H54 (cell line): Measurements from ENCODE around the gene KBTBD3.

ENCODE experiments used
- DNase-seq: peaks from one replicate; pipeline ENCODE4 v3.0.0; 2011; ENCODE audit warnings: low spot score, mixed read lengths; ENCODE audit not compliant: insufficient read length
- FAIRE-seq: peaks from 3 replicates; lab custom pipeline; 2011; peaks lifted over from hg19 to GRCh38; lab: Jason Lieb, UNC
- POLR2A ChIP-seq: IDR thresholded peaks from 2 replicates; pipeline ENCODE4 v1.6.1; 2011; ENCODE audit warnings: low read depth, mild to moderate bottlenecking, low read length

KBTBD3 gene, protein sequence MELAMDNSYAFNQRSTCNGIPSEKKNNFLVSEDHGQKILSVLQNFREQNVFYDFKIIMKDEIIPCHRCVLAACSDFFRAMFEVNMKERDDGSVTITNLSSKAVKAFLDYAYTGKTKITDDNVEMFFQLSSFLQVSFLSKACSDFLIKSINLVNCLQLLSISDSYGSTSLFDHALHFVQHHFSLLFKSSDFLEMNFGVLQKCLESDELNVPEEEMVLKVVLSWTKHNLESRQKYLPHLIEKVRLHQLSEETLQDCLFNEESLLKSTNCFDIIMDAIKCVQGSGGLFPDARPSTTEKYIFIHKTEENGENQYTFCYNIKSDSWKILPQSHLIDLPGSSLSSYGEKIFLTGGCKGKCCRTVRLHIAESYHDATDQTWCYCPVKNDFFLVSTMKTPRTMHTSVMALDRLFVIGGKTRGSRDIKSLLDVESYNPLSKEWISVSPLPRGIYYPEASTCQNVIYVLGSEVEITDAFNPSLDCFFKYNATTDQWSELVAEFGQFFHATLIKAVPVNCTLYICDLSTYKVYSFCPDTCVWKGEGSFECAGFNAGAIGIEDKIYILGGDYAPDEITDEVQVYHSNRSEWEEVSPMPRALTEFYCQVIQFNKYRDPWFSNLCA

DNA sequence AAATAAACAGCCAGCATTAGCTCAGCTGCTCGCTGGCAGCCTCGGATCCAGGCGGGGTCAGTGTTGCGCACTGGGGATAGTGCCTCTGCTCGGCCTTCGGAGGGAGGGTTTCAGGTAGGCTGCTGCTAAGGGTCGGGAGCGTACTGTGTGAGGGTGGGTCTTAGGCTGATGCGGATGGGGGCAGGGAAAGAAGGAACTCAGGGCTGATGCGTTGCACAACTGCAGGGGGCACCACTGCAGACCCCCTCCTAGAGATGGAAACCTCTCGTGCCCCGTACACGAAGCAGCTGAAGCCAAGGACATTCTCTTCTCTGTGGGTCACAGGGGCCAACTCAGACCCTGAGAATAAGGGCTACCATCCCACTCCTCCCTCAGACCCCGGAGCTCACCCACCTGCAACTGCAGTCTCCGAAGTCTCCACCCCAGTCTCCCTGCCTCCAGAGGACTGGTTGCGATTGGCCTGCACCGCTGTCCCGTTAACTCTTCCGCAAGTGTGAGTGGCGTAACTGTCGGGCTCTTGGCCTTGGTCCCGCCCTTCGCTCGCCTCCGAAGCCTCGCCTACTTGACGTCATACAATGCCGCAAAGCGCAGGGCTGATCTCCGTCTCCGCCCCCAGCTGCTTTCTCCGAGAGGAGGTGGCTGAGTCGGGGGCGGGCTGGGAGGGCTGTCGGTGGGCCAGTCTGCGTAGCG lies at the start of gene KBTBD3:
KBTBD3 (minus strand) TSS at position 429 of the 690 bp plus-strand sequence. CDS start 18,250 bp downstream, outside the sequence.
- DNase-seq (peak; percentile 60), FAIRE-seq (peak; percentile 95)
- TF ChIP-seq POLR2A: 0 out of 2 replicates have a peak, but pooled peaks have one; percentile 18

GRCh38 chr11:106121570-106122320 lies 44.6 kb upstream of the KBTBD3 start:
- DNase-seq (no peak), FAIRE-seq (no peak)
- no peak for TF ChIP-seq POLR2A

DNA sequence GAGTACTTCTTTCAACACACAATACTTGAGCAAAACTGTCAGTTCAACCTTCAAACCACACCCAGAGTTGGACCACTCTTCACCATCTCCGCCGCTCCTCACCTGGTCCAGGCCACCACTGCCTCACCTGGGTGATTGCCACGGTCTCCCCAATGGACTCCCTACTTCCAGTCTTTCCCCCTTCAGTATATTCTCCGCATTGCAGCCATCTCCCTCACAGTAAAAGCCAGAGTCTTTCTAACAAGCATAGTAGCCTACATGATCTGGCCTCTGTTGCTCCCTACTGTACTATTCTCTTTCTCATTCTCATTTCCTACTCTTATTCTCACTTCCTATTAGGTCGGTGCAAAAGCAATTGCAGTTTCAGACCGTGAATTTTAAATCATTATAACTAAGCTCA lies 28.8 kb upstream of the KBTBD3 start:
- no peak for FAIRE-seq
- no peak for TF ChIP-seq POLR2A
- DNase-seq: no peak

GRCh38 chr11:106101819-106102218 lies 24.7 kb upstream of the KBTBD3 start:
- no peak for TF ChIP-seq POLR2A
- DNase-seq: no peak
- no peak for FAIRE-seq

DNA sequence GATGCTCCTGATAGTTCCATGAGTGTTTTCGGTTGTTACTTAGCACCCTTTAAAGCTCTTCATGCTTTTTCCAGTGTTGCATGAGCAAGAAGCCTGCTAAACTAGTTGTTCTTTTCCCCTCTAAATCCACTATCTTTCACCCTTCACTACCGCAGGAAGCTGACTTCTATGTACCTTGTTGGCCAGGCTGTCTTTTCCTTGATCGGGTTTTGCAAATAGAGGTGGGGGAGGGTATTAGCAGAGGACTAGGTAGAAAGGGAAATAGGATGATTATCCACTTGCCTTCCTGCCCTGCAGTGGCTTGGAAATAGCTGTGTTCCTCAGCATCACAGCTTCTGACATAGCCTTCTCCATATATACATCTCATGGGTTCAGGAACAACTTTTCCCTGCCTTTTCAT lies 24.2 kb upstream of the KBTBD3 start:
- FAIRE-seq (no peak), DNase-seq (no peak)
- TF ChIP-seq POLR2A: no peak

DNA sequence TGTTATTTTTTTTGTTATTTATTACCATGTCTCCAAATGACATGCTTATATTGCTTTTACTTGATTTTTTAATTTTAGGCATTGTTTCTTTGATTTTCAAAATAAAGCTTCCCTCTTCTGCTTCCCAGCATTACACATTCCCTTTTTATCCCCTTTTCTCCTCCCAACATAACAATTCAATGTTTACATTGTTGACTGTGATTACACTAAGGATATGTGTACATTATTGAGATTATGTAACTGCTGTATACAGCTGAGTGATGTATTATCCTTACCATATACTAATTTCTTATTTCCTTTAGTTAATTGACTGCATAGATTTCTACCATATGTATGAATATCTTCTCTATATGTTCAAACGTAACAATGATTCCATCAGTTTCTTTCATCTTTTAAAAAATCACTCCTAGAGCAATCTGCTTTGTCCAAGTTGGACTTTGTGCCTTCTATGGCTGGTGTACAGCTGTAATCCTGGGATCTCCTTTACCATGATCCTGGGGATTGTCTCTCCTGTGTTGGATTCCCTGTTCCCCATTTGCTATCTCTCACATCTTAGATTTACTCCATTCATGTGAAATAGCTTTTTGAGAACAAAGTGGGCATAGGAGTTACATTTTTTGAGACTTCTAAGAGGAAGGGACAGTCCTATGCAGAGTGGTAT lies 21.9 kb upstream of the KBTBD3 start:
- TF ChIP-seq POLR2A: no peak
- no peak for DNase-seq
- no peak for FAIRE-seq

DNA sequence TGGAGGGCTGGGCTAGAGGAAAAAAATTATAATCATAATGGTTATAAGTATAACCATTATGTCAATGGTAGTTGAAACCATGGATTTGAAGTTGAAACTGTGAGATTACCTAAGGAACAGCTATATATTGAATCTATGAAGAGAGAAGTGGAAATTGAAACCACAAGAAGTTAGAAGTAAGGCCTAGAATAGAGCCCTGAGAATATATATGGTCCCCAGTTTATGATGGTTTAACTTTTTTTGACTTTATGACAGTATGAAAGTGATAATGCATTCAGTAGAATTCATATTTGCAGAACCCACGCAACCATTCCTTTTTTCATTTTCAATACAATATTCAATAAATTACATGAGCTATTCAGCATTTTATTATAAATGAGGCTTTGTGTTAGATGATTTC lies 15.3 kb upstream of the KBTBD3 start:
- DNase-seq: no peak
- FAIRE-seq: no peak
- no peak for TF ChIP-seq POLR2A

- no peak for TF ChIP-seq POLR2A
- DNase-seq (peak; percentile 1), FAIRE-seq (peak; percentile 15)
These were observed 14.5 kb upstream of the KBTBD3 start for GRCh38 chr11:106091480-106092123.

- FAIRE-seq (no peak), DNase-seq (no peak)
- no peak for TF ChIP-seq POLR2A
These were observed 11.7 kb upstream of the KBTBD3 start for GRCh38 chr11:106088896-106089295.

DNA sequence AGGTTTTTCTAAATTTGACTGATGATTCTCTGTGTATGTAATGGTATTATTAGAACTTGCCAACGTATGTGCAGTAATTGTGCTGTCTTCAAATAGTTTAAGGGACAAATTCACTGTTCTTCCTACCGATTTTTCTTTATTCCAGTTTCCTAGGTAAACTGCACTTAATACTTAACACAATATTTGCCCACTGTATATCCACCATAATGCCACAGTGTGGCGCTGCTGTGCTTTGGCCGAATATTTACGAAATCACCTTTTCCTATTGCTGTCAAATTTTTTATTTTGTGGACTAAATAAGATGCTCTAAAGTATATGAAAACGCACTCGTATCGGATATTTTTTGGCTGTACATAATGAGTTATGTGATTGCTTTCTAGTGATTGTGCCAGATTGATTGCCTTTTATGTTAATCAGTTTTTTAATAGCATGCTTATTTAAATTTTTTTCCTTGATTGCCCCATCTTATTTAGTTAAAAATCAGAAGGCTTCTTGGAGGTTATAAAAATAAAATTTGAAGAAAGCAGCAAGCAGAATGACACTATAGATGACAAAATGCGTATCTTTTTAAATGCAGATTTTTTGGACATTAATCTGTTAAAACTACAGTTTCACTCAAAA lies 10.8 kb upstream of the KBTBD3 start:
- DNase-seq: no peak
- peak; percentile 43 for FAIRE-seq
- no peak for TF ChIP-seq POLR2A

GRCh38 chr11:106086850-106087249 lies 9.7 kb upstream of the KBTBD3 start:
- no peak for FAIRE-seq
- TF ChIP-seq POLR2A: no peak
- no peak for DNase-seq

- no peak for FAIRE-seq
- DNase-seq: no peak
- no peak for TF ChIP-seq POLR2A
These were observed 9.0 kb upstream of the KBTBD3 start for GRCh38 chr11:106086135-106086534.
